GM19240 (cell line): Measurements from ENCODE around the gene HPCA.
A peak's percentile ranks its signal among the peaks of the same experiment; 100 is the strongest.

Source experiments
- DNase-seq: peaks from one replicate; pipeline ENCODE4 v3.0.0; 2011; ENCODE audit warnings: low spot score; ENCODE audit not compliant: insufficient read length

Gene HPCA

GRCh38 chr1:32871364-32872191 is 14.7 kb upstream of the HPCA start:
- DNase-seq: no peak

- DNase-seq: no peak
These were observed 14.2 kb upstream of the HPCA start for GRCh38 chr1:32872192-32872460.

GRCh38 chr1:32873484-32873883 is 12.8 kb upstream of the HPCA start:
- no peak for DNase-seq

GRCh38 chr1:32874860-32875752 is 11.2 kb upstream of the HPCA start:
- DNase-seq: no peak

GRCh38 chr1:32876341-32877210 is 9.7 kb upstream of the HPCA start:
- peak; percentile 79 for DNase-seq

GRCh38 chr1:32877211-32878110 is 8.8 kb upstream of the HPCA start:
- no peak for DNase-seq

GRCh38 chr1:32878183-32878582 is 8.1 kb upstream of the HPCA start:
- DNase-seq: no peak

- no peak for DNase-seq
These were observed 7.7 kb upstream of the HPCA start for GRCh38 chr1:32878637-32879041.

GRCh38 chr1:32881291-32881690 is 5.0 kb upstream of the HPCA start:
- DNase-seq: no peak

GRCh38 chr1:32881871-32882850 is 4.1 kb upstream of the HPCA start:
- no peak for DNase-seq

- DNase-seq: no peak
These were observed 2.8 kb upstream of the HPCA start for GRCh38 chr1:32883338-32884031.

GRCh38 chr1:32884032-32884372 is 2.3 kb upstream of the HPCA start:
- no peak for DNase-seq

- no peak for DNase-seq
These were observed 1.6 kb upstream of the HPCA start for GRCh38 chr1:32884726-32885125.

GRCh38 chr1:32885676-32886003 is 651 bp upstream of the HPCA start:
- DNase-seq: no peak

GRCh38 chr1:32886828-32887414 is 630 bp downstream of the HPCA start:
- DNase-seq: no peak

GRCh38 chr1:32887623-32888022 is 1.3 kb downstream of the HPCA start:
- no peak for DNase-seq

GRCh38 chr1:32888134-32888533 is 1.8 kb downstream of the HPCA start:
- DNase-seq: no peak

GRCh38 chr1:32888677-32889420 is 2.6 kb downstream of the HPCA start:
- DNase-seq: no peak
